Esophagus muscularis mucosa (tissue), 4 donors: ENCODE results near the gene LRRTM4. TPM values are rescaled to one million over a fixed set of nuclear protein-coding genes. Genes with fewer than 3 reads are reported as not detected.

Experiments used
- DNase-seq: peaks from one replicate; pipeline ENCODE4 v3.0.0-alpha.2; 2017; ENCODE audit errors: extremely low spot score
- H3K27ac ChIP-seq, 4 donors: fragments of 200-600 bp; sonication (generic); replicated peaks in 1 of 4; 1 replicate in 3 of 4; 2 replicates in 1 of 4; pipeline ENCODE4 v1.5.1; 2016 to 2019; ENCODE audit warnings: mild to moderate bottlenecking in 1 of 4
- H3K27me3 ChIP-seq, 4 donors: fragments of 200-600 bp; sonication (generic); one replicate each; pipeline versions ENCODE4 v1.5.1 to v1.6.0; 2016 to 2019
- H3K36me3 ChIP-seq, 4 donors: fragments of 200-600 bp; sonication (generic); one replicate each; pipeline ENCODE4 v1.5.1; 2016 to 2019
- H3K4me1 ChIP-seq, 4 donors: fragments of 200-600 bp; sonication (generic); one replicate each; pipeline ENCODE4 v1.5.1; 2016 to 2019
- H3K4me3 ChIP-seq, 4 donors: fragments of 200-600 bp; sonication (generic); 1 replicate in 2 of 4; 2 replicates in 2 of 4; pipeline ENCODE4 v1.5.1; 2016 to 2019; ENCODE audit warnings: mild to moderate bottlenecking in 4 of 4, moderate library complexity in 1 of 4
- H3K9me3 ChIP-seq, 4 donors: fragments of 200-600 bp; sonication (generic); 1 replicate in 3 of 4; 2 replicates in 1 of 4; pipeline ENCODE4 v1.5.1; 2016 to 2019
- EP300 ChIP-seq: sonication (generic); formaldehyde crosslinking; IDR thresholded peaks from one replicate; pipeline ENCODE4 v1.6.1; 2017; ENCODE audit warnings: antibody characterized with exemption
- POLR2A ChIP-seq: fragments of 450-650 bp; IDR thresholded peaks from one replicate; pipeline ENCODE4 v1.6.1; 2017; ENCODE audit warnings: antibody characterized with exemption, moderate library complexity, mild to moderate bottlenecking, low read depth
- POLR2AphosphoS5 ChIP-seq, 2 donors: sonication (generic); formaldehyde crosslinking; IDR thresholded peaks; one replicate each; pipeline ENCODE4 v1.6.1; 2017; ENCODE audit warnings: antibody characterized with exemption in 2 of 2
- WGBS: methylation state at CpG from one replicate; pipeline ENCODE4 v1.1.5; 2018; 5-methylcytosine and 5-hydroxymethylcytosine counted together
- intact Hi-C: fragments of 100-400 bp; cut with DNase I; formaldehyde crosslinking; loops from one replicate; pipeline ENCODE4 v1.15.1; 2023
- total RNA-seq, 4 donors: library from RNA; depleted of rRNA; stranded (reverse); fragments of >200 nt; gene quantifications; one replicate each; pipeline versions ENCODE4 v1.1.0 to v1.2.1, GENCODE V29; 2016
- TF ChIP-seq, protein P1 (sequence below), 3 experiments: fragments of 200-600 bp in 2 of 3; fragments of 450-650 bp in 1 of 3; sonication (generic) in 2 of 3; IDR thresholded peaks; one replicate each; pipeline ENCODE4 v1.5.1; 2017 to 2019; ENCODE audit warnings: antibody characterized with exemption in 3 of 3, mild to moderate bottlenecking in 2 of 3, moderate library complexity in 1 of 3

The LRRTM4 gene
- total RNA-seq, 4 donors from 2014 or later, result 0.17 to 0.97 (median 0.41) TPM

DNA sequence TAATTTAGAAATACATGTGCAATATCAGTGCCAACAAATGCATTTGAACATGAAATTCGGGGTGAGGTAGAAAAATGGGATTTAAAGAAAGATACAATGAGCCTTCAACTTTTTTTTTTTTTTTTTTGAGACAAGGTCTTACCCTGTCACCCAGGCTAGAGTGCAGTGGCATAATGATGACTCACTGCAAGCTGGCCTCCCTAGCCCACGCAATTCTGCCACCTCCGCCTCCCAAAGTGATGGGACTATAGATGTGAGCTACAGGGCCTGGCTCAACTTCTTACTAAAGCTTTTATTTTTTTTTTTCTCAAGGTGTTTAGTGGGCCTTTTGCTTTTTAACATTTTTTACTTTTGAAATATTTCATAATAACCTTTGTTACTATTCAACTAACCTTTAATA, 365.6 kb downstream of the LRRTM4 start:
- 86% methylated on average over 3 of the region's 3 CpGs for WGBS
- H3K4me3 ChIP-seq, result no peak overlapping the region
- H3K27ac ChIP-seq, result no peak overlapping the region
- H3K9me3 ChIP-seq, result peaks cover 0 to under 1% (median 0%) of the 10 kb centered on the region in 4 donors
- H3K36me3 ChIP-seq, result no peaks in the 10 kb centered on the region
- H3K27me3 ChIP-seq, result no peaks in the 10 kb centered on the region
- no peak for TF ChIP-seq EP300
- TF ChIP-seq, protein P1, sequence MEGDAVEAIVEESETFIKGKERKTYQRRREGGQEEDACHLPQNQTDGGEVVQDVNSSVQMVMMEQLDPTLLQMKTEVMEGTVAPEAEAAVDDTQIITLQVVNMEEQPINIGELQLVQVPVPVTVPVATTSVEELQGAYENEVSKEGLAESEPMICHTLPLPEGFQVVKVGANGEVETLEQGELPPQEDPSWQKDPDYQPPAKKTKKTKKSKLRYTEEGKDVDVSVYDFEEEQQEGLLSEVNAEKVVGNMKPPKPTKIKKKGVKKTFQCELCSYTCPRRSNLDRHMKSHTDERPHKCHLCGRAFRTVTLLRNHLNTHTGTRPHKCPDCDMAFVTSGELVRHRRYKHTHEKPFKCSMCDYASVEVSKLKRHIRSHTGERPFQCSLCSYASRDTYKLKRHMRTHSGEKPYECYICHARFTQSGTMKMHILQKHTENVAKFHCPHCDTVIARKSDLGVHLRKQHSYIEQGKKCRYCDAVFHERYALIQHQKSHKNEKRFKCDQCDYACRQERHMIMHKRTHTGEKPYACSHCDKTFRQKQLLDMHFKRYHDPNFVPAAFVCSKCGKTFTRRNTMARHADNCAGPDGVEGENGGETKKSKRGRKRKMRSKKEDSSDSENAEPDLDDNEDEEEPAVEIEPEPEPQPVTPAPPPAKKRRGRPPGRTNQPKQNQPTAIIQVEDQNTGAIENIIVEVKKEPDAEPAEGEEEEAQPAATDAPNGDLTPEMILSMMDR (IDR thresholded peaks at IDR 0.05), result no peak
- TF ChIP-seq POLR2A, result no peak
- TF ChIP-seq POLR2AphosphoS5 (IDR thresholded peaks at IDR 0.05), result no peak
- intact Hi-C loops, result no loop called here
- H3K4me1 ChIP-seq, result no peaks in the 10 kb centered on the region
- DNase-seq, result no peak

DNA sequence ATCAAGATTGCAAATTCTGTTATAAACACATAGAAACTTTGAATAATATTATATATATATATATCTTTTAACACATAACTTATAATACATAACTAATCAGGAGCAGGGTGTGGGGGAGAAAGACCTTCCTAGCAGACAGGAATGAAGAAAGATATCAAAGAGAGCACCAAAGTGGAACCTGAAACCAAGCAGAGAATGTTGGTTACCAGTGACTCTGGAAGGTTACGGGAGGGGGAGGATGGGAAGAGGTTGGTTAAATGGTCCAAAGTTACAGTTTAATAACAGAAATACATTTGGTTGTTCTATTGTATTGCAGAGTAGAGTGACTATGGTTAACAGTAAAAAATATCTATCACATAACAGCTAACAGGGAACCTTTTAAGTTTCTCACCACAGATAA, 366.7 kb downstream of the LRRTM4 start:
- H3K4me1 ChIP-seq, result no peaks in the 10 kb centered on the region
- H3K4me3 ChIP-seq, result no peak overlapping the region
- WGBS, result 100% methylated on average over 1 of the region's 1 CpG
- H3K36me3 ChIP-seq, result no peaks in the 10 kb centered on the region
- no peaks in the 10 kb centered on the region for H3K9me3 ChIP-seq
- no peak for TF ChIP-seq POLR2A
- TF ChIP-seq, protein P1 (IDR thresholded peaks at IDR 0.05), result no peak
- TF ChIP-seq EP300, result no peak
- no peak for TF ChIP-seq POLR2AphosphoS5 (IDR thresholded peaks at IDR 0.05)
- H3K27ac ChIP-seq, result no peak overlapping the region
- intact Hi-C loops, result no loop called here
- H3K27me3 ChIP-seq, result no peaks in the 10 kb centered on the region
- DNase-seq, result no peak

DNA sequence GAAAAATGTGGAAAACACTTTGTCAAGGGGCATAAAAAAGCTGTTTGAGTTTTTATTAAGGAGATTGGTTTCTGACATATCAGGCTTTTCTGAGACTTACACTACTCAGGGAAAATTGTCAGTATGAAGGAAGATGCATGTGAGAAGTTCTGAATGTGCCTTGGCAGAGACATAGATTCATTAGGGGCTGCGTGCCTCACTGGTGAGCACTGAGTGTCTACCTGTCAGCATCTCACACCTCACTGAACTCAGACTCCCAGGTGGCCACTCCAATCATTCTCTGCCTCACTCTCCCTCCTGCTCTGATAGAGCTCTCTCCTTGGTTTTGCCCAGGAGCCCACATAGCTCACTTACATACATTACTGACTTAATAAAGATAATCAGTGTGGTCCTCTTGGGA, 372.6 kb downstream of the LRRTM4 start:
- TF ChIP-seq POLR2A, result no peak
- TF ChIP-seq, protein P1 (IDR thresholded peaks at IDR 0.05), result no peak
- TF ChIP-seq POLR2AphosphoS5 (IDR thresholded peaks at IDR 0.05), result no peak
- TF ChIP-seq EP300, result no peak
- H3K27me3 ChIP-seq, result no peaks in the 10 kb centered on the region
- H3K27ac ChIP-seq, result no peak overlapping the region
- H3K4me1 ChIP-seq, result no peaks in the 10 kb centered on the region
- DNase-seq, result no peak
- no peaks in the 10 kb centered on the region for H3K36me3 ChIP-seq
- WGBS, result 73% methylated on average over 1 of the region's 1 CpG
- H3K9me3 ChIP-seq, result peaks cover 0 to 3% (median 0%) of the 10 kb centered on the region in 4 donors
- H3K4me3 ChIP-seq, result no peak overlapping the region
- intact Hi-C loops, result no loop called here

DNA sequence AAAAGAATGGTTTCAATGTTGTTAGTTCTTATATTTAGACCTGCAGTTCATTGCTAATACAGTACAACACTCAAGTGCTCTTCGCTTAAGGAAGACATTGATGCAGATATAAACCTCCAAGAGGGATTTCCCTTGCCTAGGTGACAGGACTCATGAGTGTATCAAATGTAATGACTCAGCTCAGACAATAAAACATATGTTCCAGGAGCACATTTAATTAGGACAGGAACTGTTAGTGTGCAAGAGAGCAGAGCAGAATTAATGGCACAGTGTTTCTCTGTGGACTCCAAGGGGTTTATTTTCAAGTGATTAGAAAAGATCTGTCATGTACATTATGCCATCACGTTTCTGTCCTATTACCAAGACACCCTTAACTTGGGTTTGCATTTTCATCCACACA, 375.0 kb downstream of the LRRTM4 start:
- H3K27me3 ChIP-seq, result no peaks in the 10 kb centered on the region
- DNase-seq, result no peak
- H3K4me3 ChIP-seq, result no peak overlapping the region
- TF ChIP-seq POLR2A, result no peak
- TF ChIP-seq EP300, result no peak
- TF ChIP-seq, protein P1 (IDR thresholded peaks at IDR 0.05), result no peak
- no peak for TF ChIP-seq POLR2AphosphoS5 (IDR thresholded peaks at IDR 0.05)
- intact Hi-C loops, result no loop called here
- H3K27ac ChIP-seq, result no peak overlapping the region
- 55% methylated on average over 2 of the region's 2 CpGs for WGBS
- no peaks in the 10 kb centered on the region for H3K4me1 ChIP-seq
- no peaks in the 10 kb centered on the region for H3K36me3 ChIP-seq
- H3K9me3 ChIP-seq, result peaks cover 0 to 3% (median 0%) of the 10 kb centered on the region in 4 donors

DNA sequence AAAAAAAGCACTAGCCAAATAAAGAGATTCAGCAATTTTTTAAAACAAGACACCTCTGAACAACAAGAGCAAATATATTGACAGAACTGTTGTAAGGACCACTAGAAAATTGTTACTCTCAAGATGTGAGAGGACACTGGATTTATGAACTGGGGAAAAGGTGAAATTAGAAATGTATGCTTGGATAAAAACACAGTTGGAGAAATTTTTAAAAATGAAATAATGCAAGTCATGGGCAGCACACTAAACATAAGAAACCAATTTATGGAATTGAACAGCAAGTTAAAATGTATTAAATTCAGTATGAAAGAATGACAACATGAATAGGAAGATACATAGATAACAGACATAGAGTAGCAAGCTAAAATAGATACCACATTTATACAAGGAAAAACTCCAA, 377.4 kb downstream of the LRRTM4 start:
- Histone ChIP-seq H3K36me3 (no peaks in the 10 kb centered on the region), H3K27ac (no peak overlapping the region), H3K4me1 (no peaks in the 10 kb centered on the region), H3K27me3 (no peaks in the 10 kb centered on the region), H3K4me3 (no peak overlapping the region), H3K9me3 (peaks cover 0 to 3% (median 0%) of the 10 kb centered on the region in 4 donors)
- intact Hi-C loops, result no loop called here
- no peak for TF ChIP-seq POLR2AphosphoS5 (IDR thresholded peaks at IDR 0.05)
- no peak for TF ChIP-seq EP300
- TF ChIP-seq POLR2A, result no peak
- TF ChIP-seq, protein P1 (IDR thresholded peaks at IDR 0.05), result no peak
- no peak for DNase-seq
